Heart left ventricle (tissue), 16 donors: Measurements from ENCODE around the gene COL20A1. TPM values are rescaled to one million over a fixed set of nuclear protein-coding genes. Genes with fewer than 3 reads are reported as not detected.

ENCODE experiments used
- ATAC-seq, 4 donors: fragments of 200-7000 bp; cut with Tn5 transposase; one replicate each; pipeline ENCODE4 v1.9.1; 2020 to 2022; ENCODE audit warnings: moderate library complexity in 4 of 4, mild to moderate bottlenecking in 3 of 4, moderate number of reproducible peaks in 1 of 4
- DNase-seq, 5 donors: peaks; one replicate each; pipeline ENCODE4 v3.0.0-alpha.2; 2020
- H3K27ac ChIP-seq, 12 donors: fragments of 200-600 bp; sonication (generic) in 4 of 12; one replicate each; pipeline versions ENCODE4 v1.5.0 to v1.8.0; 2016 to 2022; ENCODE audit warnings: mild to moderate bottlenecking in 2 of 12
- H3K27me3 ChIP-seq, 9 donors: fragments of 200-600 bp; sonication (generic) in 2 of 9; one replicate each; pipeline versions ENCODE4 v1.5.1 to v1.8.0; 2016 to 2022; ENCODE audit warnings: mild to moderate bottlenecking in 3 of 9
- H3K36me3 ChIP-seq, 9 donors: fragments of 200-600 bp; sonication (generic) in 2 of 9; one replicate each; pipeline versions ENCODE4 v1.5.0 to v1.8.0; 2018 to 2022; ENCODE audit warnings: mild to moderate bottlenecking in 2 of 9
- H3K4me1 ChIP-seq, 12 donors: fragments of 200-600 bp; sonication (generic) in 4 of 12; one replicate each; pipeline versions ENCODE4 v1.5.0 to v1.8.0; 2016 to 2022; ENCODE audit warnings: mild to moderate bottlenecking in 3 of 12
- H3K4me3 ChIP-seq, 12 donors: fragments of 200-600 bp; sonication (generic) in 4 of 12; one replicate each; pipeline versions ENCODE4 v1.5.0 to v1.8.0; 2017 to 2022; ENCODE audit warnings: mild to moderate bottlenecking in 9 of 12, moderate library complexity in 4 of 12
- H3K9me3 ChIP-seq, 12 donors: fragments of 200-600 bp; sonication (generic) in 4 of 12; one replicate each; pipeline versions ENCODE4 v1.5.0 to v1.8.0; 2016 to 2022; ENCODE audit warnings: mild to moderate bottlenecking in 1 of 12
- POLR2A ChIP-seq, 2 donors: fragments of 450-650 bp; IDR thresholded peaks; one replicate each; pipeline ENCODE4 v1.6.1; 2017; ENCODE audit warnings: antibody characterized with exemption in 2 of 2, mild to moderate bottlenecking in 2 of 2, moderate library complexity in 2 of 2
- WGBS, 4 donors: extraction: QIAGEN DNeasy Blood & Tissue Kit in 2 of 4; methylation state at CpG; one replicate each; pipeline versions ENCODE4 v1.1.5 to v1.1.7; 2013 to 2018; 5-methylcytosine and 5-hydroxymethylcytosine counted together
- intact Hi-C, 10 donors: fragments of 100-400 bp; cut with DNase I; formaldehyde crosslinking; loops; one replicate each; pipeline versions ENCODE4 v1.11.1 to v1.14.2; 2022
- polyA plus RNA-seq, 2 donors: library from polyadenylated mRNA; stranded (reverse); fragments of 200-250 nt; gene quantifications; one replicate each; pipeline ENCODE4 v1.2.3, GENCODE V29; 2013
- total RNA-seq, 9 donors: library from RNA; depleted of rRNA in 2 of 9; stranded (reverse); fragments of >200 nt in 2 of 9; fragmentation: NEBNext Ultra II Directional in 3 of 9; extraction: Animal tissue kit (Norgen Biotek cat#: 25700) in 3 of 9; gene quantifications; one replicate each; pipeline versions ENCODE4 v1.1.0 to v1.2.4, GENCODE V29; 2016 to 2023
- TF ChIP-seq, protein P1 (sequence below), 12 donors: fragments of 200-600 bp; sonication (generic) in 4 of 12; IDR thresholded peaks; one replicate each; pipeline versions ENCODE4 v1.5.0 to v1.8.0; 2018 to 2022; ENCODE audit warnings: antibody characterized with exemption in 12 of 12, mild to moderate bottlenecking in 5 of 12
- donor health status: ischemic (EF 13 %, LVEDD 7.1; RV severe dilation, severe dysfunction).
- donor health status: healthy with polysubstance abuse.
- donor health status: DM: no; HTN: yes; CAD: no.
- donor health status: DM: no; HTN: no; CAD: no.
- donor health status: ischemic (EF 25% LVEDD 6.9; RV normal size, moderate dysfunction).
- donor health status: ischemic (EF 25% LVEDD 5.7; RV mildly dilated, moderate dysfunction).
- donor health status: healthy.
- donor health status: DM: yes; HTN: yes; CAD: no.
- donor health status: ischemic (EF 35%, LVEDD 5.7; RV mildly dilated, moderate dysfunction).
- donor health status: nonischemic (EF 11% LVEDD 7.7; RV severe dilation, severe dysfunction).
- donor health status: DM: yes; HTN: yes; CAD: no.
- donor health status: PGD.
- donor health status: ischemic (EF 29% LVEDD 5.4; RV normal size, mild dysfunction).
- donor health status: nonischemic (EF 23%, LVEDD 6.1; RV moderate dilation, normal function).

The COL20A1 gene
- total and polyA plus RNA-seq, 11 donors = not detected

DNA sequence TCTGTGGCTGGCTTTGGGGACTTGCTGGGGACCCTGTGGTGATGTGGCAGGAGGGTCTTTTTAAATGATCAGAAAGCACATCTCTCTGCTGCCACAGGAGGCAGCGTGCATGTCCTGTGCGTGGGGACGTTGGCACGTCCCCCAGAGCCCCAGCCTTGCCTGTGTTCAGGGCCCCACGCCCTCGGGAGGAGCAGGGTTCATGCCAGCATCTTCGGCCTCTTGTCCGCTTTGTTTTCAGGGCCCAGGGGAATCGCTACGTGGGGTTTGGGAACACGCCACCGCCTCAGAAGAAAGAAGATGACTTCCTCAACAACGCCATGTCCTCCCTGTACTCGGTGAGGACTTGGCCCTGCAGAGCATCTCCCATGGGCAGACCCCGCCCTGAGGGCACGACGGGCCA is 14.3 kb upstream of the COL20A1 start:
- DNase-seq = no peak
- Histone ChIP-seq H3K4me3 (no peak overlapping the region), H3K9me3 (no peaks in the 10 kb centered on the region), H3K27ac (no peak overlapping the region), H3K27me3 (no peaks in the 10 kb centered on the region), H3K4me1 (peaks cover 0 to 21% (median 15%) of the 10 kb centered on the region in 12 donors), H3K36me3 (peaks cover 3 to 84% (median 70%) of the 10 kb centered on the region in 9 donors)
- intact Hi-C loops = no loop called here
- WGBS, 4 donors = 77 to 83% (median 80%) methylated on average over 17 of the region's 17 CpGs
- ATAC-seq = no peak
- TF ChIP-seq, protein P1, sequence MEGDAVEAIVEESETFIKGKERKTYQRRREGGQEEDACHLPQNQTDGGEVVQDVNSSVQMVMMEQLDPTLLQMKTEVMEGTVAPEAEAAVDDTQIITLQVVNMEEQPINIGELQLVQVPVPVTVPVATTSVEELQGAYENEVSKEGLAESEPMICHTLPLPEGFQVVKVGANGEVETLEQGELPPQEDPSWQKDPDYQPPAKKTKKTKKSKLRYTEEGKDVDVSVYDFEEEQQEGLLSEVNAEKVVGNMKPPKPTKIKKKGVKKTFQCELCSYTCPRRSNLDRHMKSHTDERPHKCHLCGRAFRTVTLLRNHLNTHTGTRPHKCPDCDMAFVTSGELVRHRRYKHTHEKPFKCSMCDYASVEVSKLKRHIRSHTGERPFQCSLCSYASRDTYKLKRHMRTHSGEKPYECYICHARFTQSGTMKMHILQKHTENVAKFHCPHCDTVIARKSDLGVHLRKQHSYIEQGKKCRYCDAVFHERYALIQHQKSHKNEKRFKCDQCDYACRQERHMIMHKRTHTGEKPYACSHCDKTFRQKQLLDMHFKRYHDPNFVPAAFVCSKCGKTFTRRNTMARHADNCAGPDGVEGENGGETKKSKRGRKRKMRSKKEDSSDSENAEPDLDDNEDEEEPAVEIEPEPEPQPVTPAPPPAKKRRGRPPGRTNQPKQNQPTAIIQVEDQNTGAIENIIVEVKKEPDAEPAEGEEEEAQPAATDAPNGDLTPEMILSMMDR (IDR thresholded peaks at IDR 0.05) = no peak
- TF ChIP-seq POLR2A (IDR thresholded peaks at IDR 0.05) = no peak

GRCh38 chr20:63279931-63280330 is 13.1 kb upstream of the COL20A1 start:
- no peak for TF ChIP-seq POLR2A (IDR thresholded peaks at IDR 0.05)
- TF ChIP-seq, protein P1 (IDR thresholded peaks at IDR 0.05) = no peak
- Histone ChIP-seq H3K4me1 (peaks cover 0 to 8% (median 2%) of the 10 kb centered on the region in 12 donors), H3K4me3 (no peak overlapping the region), H3K27ac (no peak overlapping the region), H3K36me3 (peaks cover 3 to 91% (median 70%) of the 10 kb centered on the region in 9 donors), H3K9me3 (no peaks in the 10 kb centered on the region), H3K27me3 (no peaks in the 10 kb centered on the region)
- intact Hi-C loops = no loop called here
- DNase-seq (no peak), ATAC-seq (no peak)
- 95 to 97% (median 95%) methylated on average over 15 of the region's 15 CpGs for WGBS, 4 donors

DNA sequence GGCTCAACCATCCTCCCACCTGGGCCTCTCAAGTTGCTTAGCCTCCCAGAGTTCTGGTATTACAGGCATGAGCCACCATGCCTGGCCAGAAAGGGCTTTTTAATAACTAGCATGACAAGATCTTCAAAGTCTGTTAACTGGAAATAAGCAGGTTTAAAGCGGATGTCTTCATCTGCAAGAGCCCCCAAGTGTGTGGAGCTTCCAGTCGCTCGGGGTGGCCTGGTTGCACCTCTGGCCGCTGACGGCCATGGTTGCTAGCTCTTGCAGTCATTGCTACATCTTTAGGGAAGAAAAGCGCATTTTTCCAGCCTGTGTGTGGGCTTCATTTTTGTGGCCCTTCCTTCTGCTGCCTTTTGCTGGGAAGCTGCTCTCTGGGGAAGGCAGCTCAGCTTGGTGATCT is 12.6 kb upstream of the COL20A1 start:
- no peak overlapping the region for H3K4me3 ChIP-seq
- no peaks in the 10 kb centered on the region for H3K27me3 ChIP-seq
- ATAC-seq (no peak), DNase-seq (peak in 1 of 5 donors; percentile 11)
- H3K27ac ChIP-seq = no peak overlapping the region
- 93 to 99% (median 98%) methylated on average over 6 of the region's 6 CpGs for WGBS, 4 donors
- intact Hi-C loops = no loop called here
- no peaks in the 10 kb centered on the region for H3K9me3 ChIP-seq
- TF ChIP-seq, protein P1 (IDR thresholded peaks at IDR 0.05) = no peak
- H3K4me1 ChIP-seq = peaks cover 0 to 5% (median 0%) of the 10 kb centered on the region in 12 donors
- peaks cover 3 to 95% (median 71%) of the 10 kb centered on the region in 9 donors for H3K36me3 ChIP-seq

GRCh38 chr20:63280929-63281545 is 11.9 kb upstream of the COL20A1 start:
- peaks cover 3 to 96% (median 77%) of the 10 kb centered on the region in 9 donors for H3K36me3 ChIP-seq

More at GRCh38 chr20:63280929-63281545, 11.9 kb upstream of the COL20A1 start:
- H3K27ac ChIP-seq = no peak overlapping the region
- TF ChIP-seq, protein P1 (IDR thresholded peaks at IDR 0.05) = no peak
- TF ChIP-seq POLR2A (IDR thresholded peaks at IDR 0.05) = no peak
- H3K4me1 ChIP-seq = peaks cover 0 to 5% (median 0%) of the 10 kb centered on the region in 12 donors
- intact Hi-C loops = no loop called here
- H3K27me3 ChIP-seq = no peaks in the 10 kb centered on the region
- peak in 1 of 5 donors; percentile 14 for DNase-seq
- no peaks in the 10 kb centered on the region for H3K9me3 ChIP-seq
- no peak overlapping the region for H3K4me3 ChIP-seq
- 83 to 93% (median 87%) methylated on average over 13 to 19 of the region's 19 CpGs for WGBS, 4 donors
- ATAC-seq = no peak
